Kidney (tissue), 14 donors: ENCODE results near the gene FAR2. TPM values are rescaled to one million over a fixed set of nuclear protein-coding genes. Genes with fewer than 3 reads are reported as not detected.

Experiments
- DNase-seq, 5 donors: peaks; one replicate each; pipeline ENCODE4 v3.0.0-alpha.2; 2013 to 2020
- FAIRE-seq: peaks from 2 replicates; lab custom pipeline; 2012; peaks lifted over from hg19 to GRCh38; lab: Jason Lieb, UNC
- H3K27ac ChIP-seq, 2 donors: one replicate each; pipeline ENCODE4 v1.7.0; 2013; ENCODE audit warnings: low read depth in 2 of 2, low read length in 2 of 2, inconsistent platforms in 1 of 2
- H3K27me3 ChIP-seq: one replicate; pipeline ENCODE4 v1.7.1; 2013; ENCODE audit warnings: low read length, inconsistent platforms; ENCODE audit not compliant: control insufficient read depth, insufficient read depth
- H3K36me3 ChIP-seq, 3 donors: one replicate each; pipeline versions ENCODE4 v1.7.0 to v1.7.1; 2013; ENCODE audit warnings: low read length in 3 of 3, control low read depth in 1 of 3, inconsistent platforms in 1 of 3; ENCODE audit not compliant: insufficient read depth in 3 of 3, control insufficient read depth in 2 of 3
- H3K4me1 ChIP-seq, 3 donors: one replicate each; pipeline versions ENCODE4 v1.7.0 to v1.7.1; 2013; ENCODE audit warnings: low read length in 3 of 3, inconsistent platforms in 1 of 3, low read depth in 1 of 3; ENCODE audit not compliant: control insufficient read depth in 2 of 3, insufficient read depth in 2 of 3
- H3K4me3 ChIP-seq, 3 donors: one replicate each; pipeline versions ENCODE4 v1.7.0 to v1.8.1; 2013; ENCODE audit warnings: low read length in 3 of 3, control low read depth in 1 of 3, inconsistent platforms in 1 of 3
- H3K9ac ChIP-seq, 3 donors: one replicate each; pipeline versions ENCODE4 v1.7.0 to v1.7.1; 2013; ENCODE audit warnings: low read length in 3 of 3, control low read depth in 1 of 3, inconsistent platforms in 1 of 3
- H3K9me3 ChIP-seq, 3 donors: one replicate each; pipeline versions ENCODE4 v1.7.0 to v1.7.1; 2013; ENCODE audit warnings: low read length in 3 of 3, control low read depth in 1 of 3, inconsistent platforms in 1 of 3; ENCODE audit not compliant: control insufficient read depth in 2 of 3, insufficient read depth in 1 of 3
- intact Hi-C: fragments of 100-400 bp; cut with DNase I; formaldehyde crosslinking; loops from one replicate; pipeline ENCODE4 v1.11.1; 2022
- polyA plus RNA-seq: library from polyadenylated mRNA; stranded (reverse); fragments of 350-450 nt; fragmentation: Illumina TruSeq; extraction: RNeasy Lipid Tissue Mini Kit (QIAGEN cat#74804); gene quantifications from one replicate; pipeline ENCODE4 v1.2.3, GENCODE V29; 2014; ENCODE audit warnings: low read depth, low replicate concordance; ENCODE audit not compliant: insufficient read depth
- total RNA-seq: library from RNA; stranded (reverse); fragmentation: NEBNext Ultra II Directional; extraction: Animal tissue kit (Norgen Biotek cat#: 25700); gene quantifications from one replicate; pipeline ENCODE4 v1.2.1, GENCODE V29; 2021
- TF ChIP-seq, protein P1 (sequence below): IDR thresholded peaks from 3 replicates; pipeline ENCODE4 v1.5.1; 2012; ENCODE audit warnings: mild to moderate bottlenecking, moderate library complexity, borderline replicate concordance; ENCODE audit not compliant: insufficient read depth; ENCODE audit errors: extremely low read depth
- donor health status: control.
- donor health status: control.
- donor health status: control.
- donor health status: control.
- donor health status: control.
- donor health status: DM: yes; HTN: yes; CAD: no.
- donor health status: Normal renal cell carcinoma (clear cell type).

FAR2 gene
- total and polyA plus RNA-seq, 2 donors from 2014 or later: 3.1 to 11.5 TPM

DNA sequence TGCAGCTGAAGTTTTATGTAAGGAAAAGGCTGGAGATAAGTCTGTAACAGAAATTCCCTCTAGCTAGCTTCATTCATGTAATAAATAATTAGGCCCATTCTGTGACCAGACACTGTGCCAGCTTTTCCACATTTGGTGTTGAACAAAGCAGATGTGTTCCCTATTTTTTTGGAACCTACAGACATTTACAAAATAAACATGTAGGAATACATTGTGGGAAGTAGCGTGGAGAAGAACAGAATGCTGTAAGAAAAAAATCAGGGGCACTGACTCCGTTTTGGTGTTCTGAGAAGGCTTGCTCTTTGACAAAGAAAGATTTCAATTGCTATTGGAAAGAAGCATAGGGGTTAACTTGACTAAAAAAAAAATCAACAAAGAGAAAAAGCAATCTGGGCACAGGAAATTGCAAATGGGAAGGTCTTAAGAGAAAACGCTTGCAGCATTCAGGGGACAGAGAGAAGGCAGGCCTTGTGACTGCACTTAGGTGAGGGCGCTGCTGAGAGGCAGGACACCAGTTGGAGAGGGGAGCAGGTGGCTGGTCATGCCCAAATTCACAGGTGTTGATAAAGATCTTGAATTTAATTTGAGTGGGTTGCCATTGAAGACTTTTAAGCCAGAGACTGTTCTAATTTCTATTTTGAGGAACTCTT lies 4.0 kb downstream of the FAR2 start:
- TF ChIP-seq, protein P1, sequence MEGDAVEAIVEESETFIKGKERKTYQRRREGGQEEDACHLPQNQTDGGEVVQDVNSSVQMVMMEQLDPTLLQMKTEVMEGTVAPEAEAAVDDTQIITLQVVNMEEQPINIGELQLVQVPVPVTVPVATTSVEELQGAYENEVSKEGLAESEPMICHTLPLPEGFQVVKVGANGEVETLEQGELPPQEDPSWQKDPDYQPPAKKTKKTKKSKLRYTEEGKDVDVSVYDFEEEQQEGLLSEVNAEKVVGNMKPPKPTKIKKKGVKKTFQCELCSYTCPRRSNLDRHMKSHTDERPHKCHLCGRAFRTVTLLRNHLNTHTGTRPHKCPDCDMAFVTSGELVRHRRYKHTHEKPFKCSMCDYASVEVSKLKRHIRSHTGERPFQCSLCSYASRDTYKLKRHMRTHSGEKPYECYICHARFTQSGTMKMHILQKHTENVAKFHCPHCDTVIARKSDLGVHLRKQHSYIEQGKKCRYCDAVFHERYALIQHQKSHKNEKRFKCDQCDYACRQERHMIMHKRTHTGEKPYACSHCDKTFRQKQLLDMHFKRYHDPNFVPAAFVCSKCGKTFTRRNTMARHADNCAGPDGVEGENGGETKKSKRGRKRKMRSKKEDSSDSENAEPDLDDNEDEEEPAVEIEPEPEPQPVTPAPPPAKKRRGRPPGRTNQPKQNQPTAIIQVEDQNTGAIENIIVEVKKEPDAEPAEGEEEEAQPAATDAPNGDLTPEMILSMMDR: no peak
- intact Hi-C loops: no loop called here
- Histone ChIP-seq H3K27me3 (no peaks in the 10 kb centered on the region), H3K9me3 (no peaks in the 10 kb centered on the region), H3K4me1 (peaks cover 0 to 2% (median 0%) of the 10 kb centered on the region in 3 donors), H3K36me3 (no peaks in the 10 kb centered on the region), H3K9ac (no peak overlapping the region), H3K4me3 (no peak overlapping the region), H3K27ac (no peak overlapping the region)
- DNase-seq: peak in 3 of 5 donors; percentile 41 to 65 (median 61)
- no peak for FAIRE-seq

DNA sequence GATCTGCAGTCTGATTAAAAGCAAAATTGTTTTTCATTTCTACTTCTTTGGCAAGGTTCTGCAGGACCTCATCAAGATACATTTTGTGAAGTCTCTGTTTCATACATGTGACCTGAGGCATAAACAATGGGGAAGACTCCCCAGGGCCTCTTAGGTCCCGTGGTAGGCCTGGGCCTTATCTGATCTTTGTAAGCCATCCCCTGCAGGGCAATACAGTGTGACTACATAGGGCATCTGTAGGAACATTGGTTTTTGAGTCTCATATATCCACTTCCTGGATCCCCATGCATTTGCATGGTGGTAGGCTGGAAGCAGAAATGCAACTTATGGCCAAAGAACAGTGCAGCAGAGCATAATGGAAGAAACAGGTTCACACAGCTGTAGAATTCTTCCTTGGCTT lies 6.0 kb downstream of the FAR2 start:
- H3K4me1 ChIP-seq: no peaks in the 10 kb centered on the region
- H3K27me3 ChIP-seq: no peaks in the 10 kb centered on the region
- H3K4me3 ChIP-seq: no peak overlapping the region
- DNase-seq: no peak
- no peaks in the 10 kb centered on the region for H3K36me3 ChIP-seq
- TF ChIP-seq, protein P1: no peak
- H3K27ac ChIP-seq: no peak overlapping the region
- H3K9ac ChIP-seq: no peak overlapping the region
- intact Hi-C loops: no loop called here
- no peaks in the 10 kb centered on the region for H3K9me3 ChIP-seq
- FAIRE-seq: no peak

DNA sequence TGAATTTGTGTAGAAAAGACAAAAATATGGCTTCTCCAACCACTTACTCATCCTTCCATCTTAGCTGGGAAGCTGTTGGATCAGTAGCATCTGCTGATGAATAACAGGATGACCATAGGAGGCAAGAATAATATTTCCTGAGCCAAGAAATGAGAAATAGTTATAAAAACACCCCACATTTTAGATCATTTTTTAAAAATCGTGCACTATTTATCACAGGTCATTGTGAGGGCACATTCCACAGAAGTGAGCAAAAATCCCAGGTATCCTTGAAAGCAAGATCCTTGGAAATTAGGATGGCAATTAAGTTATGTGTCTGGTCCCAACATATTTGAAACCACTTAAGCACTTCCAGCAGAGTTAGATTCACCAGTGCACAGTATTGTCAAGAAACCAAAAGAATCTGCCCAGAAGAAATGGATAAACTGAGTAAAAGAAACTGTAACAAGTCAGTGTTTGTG lies 8.4 kb downstream of the FAR2 start:
- TF ChIP-seq, protein P1: no peak
- intact Hi-C loops: no loop called here
- no peak for DNase-seq
- FAIRE-seq: no peak
- no peaks in the 10 kb centered on the region for H3K4me1 ChIP-seq
- no peak overlapping the region for H3K9ac ChIP-seq
- H3K9me3 ChIP-seq: no peaks in the 10 kb centered on the region
- no peak overlapping the region for H3K27ac ChIP-seq
- H3K27me3 ChIP-seq: no peaks in the 10 kb centered on the region
- H3K4me3 ChIP-seq: no peak overlapping the region
- H3K36me3 ChIP-seq: no peaks in the 10 kb centered on the region
